GM12878 (cell line): ENCODE measurements around the gene KIRREL3. TPM values are rescaled to one million over a fixed set of nuclear protein-coding genes. Genes with fewer than 3 reads are reported as not detected.

Source experiments
- ATAC-seq: fragments of 200-7000 bp; cut with Tn5 transposase; 3 replicates; pipeline ENCODE4 v1.9.1; 2020; ENCODE audit warnings: mild to moderate bottlenecking, moderate library complexity
- BruUV-seq: library from RNA; stranded (reverse); fragments of 400-500 nt; replicated peaks from 2 replicates; lab custom pipeline; 2021; lab: Mats Ljungman, UMichigan
- CTCF ChIA-PET: fragments of 300-600 bp; sonication (Branson Sonifier 250); formaldehyde crosslinking; extraction: SDS; loops from one replicate; lab custom pipeline; 2021; ENCODE audit warnings: inconsistent platforms; lab: Yijun Ruan, JAX
- POLR2A ChIA-PET: fragments of 350-600 bp; formaldehyde crosslinking; extraction: SDS; loops from one replicate; lab custom pipeline; 2021; ENCODE audit warnings: inconsistent platforms; lab: Charles Lee
- RAD21 ChIA-PET: fragments of 300-600 bp; sonication (Branson Sonifier 250); formaldehyde crosslinking; loops from one replicate; lab custom pipeline; 2023; ENCODE audit warnings: antibody characterized with exemption; ENCODE audit not compliant: unreplicated experiment; lab: Charles Lee
- SMC1A ChIA-PET: fragments of 300-600 bp; sonication (Branson Sonifier 250); formaldehyde crosslinking; loops from one replicate; lab custom pipeline; 2023; ENCODE audit not compliant: unreplicated experiment, uncharacterized antibody; lab: Charles Lee
- DNase-seq: peaks from one replicate; pipeline ENCODE4 v3.0.0-alpha.2; 2011; ENCODE audit warnings: low read depth, low spot score
- FAIRE-seq: peaks from 3 replicates; lab custom pipeline; 2011; peaks lifted over from hg19 to GRCh38; lab: Jason Lieb, UNC
- H2AFZ ChIP-seq: 2 replicates; pipeline ENCODE4 v1.6.0; 2011; ENCODE audit warnings: low read depth, low read length, control low read depth; ENCODE audit not compliant: control insufficient read depth
- H3K27ac ChIP-seq: 2 replicates; pipeline ENCODE4 v1.5.1; 2011; ENCODE audit warnings: control low read depth; ENCODE audit not compliant: control insufficient read depth, insufficient read depth
- H3K27me3 ChIP-seq, 2 experiments: replicated peaks in 1 of 2; 2 replicates each; pipeline versions ENCODE4 v1.6.0 to v1.6.1; 2011; ENCODE audit warnings: low read length in 1 of 2; ENCODE audit not compliant: control insufficient read depth in 2 of 2, insufficient read depth in 2 of 2
- H3K36me3 ChIP-seq, 2 experiments: 2 replicates each; pipeline ENCODE4 v1.5.1; 2011; ENCODE audit warnings: low read length in 1 of 2; ENCODE audit not compliant: control insufficient read depth in 2 of 2, insufficient read depth in 2 of 2
- H3K4me1 ChIP-seq: 2 replicates; pipeline ENCODE4 v1.6.1; 2011; ENCODE audit warnings: mild to moderate bottlenecking, low read length, moderate library complexity, mixed read lengths; ENCODE audit not compliant: control insufficient read depth, insufficient read depth
- H3K4me2 ChIP-seq: 2 replicates; pipeline ENCODE4 v1.6.0; 2011; ENCODE audit warnings: control low read depth; ENCODE audit not compliant: control insufficient read depth, insufficient read depth
- H3K4me3 ChIP-seq: fragments of 200-600 bp; sonication (generic); 2 replicates; pipeline ENCODE4 v1.5.1; 2016
- H3K79me2 ChIP-seq: 2 replicates; pipeline ENCODE4 v1.6.0; 2011; ENCODE audit warnings: low read length; ENCODE audit not compliant: control insufficient read depth, insufficient read depth
- H3K9ac ChIP-seq: 2 replicates; pipeline ENCODE4 v1.8.0; 2011; ENCODE audit warnings: low read length, control low read depth, mixed read lengths; ENCODE audit not compliant: control insufficient read depth, insufficient read depth
- H3K9me3 ChIP-seq: replicated peaks from 3 replicates; pipeline ENCODE4 v1.5.1; 2011; ENCODE audit warnings: mild to moderate bottlenecking, low read length; ENCODE audit not compliant: control insufficient read depth, insufficient read depth
- H4K20me1 ChIP-seq: 2 replicates; pipeline ENCODE4 v1.6.0; 2011; ENCODE audit not compliant: control insufficient read depth, insufficient read depth
- BCL3 ChIP-seq: IDR thresholded peaks from 2 replicates; pipeline ENCODE4 v1.6.1; 2011; ENCODE audit warnings: borderline replicate concordance, low read depth, mild to moderate bottlenecking, moderate library complexity, low read length; ENCODE audit not compliant: insufficient read depth, poor library complexity, severe bottlenecking
- CBFB ChIP-seq: IDR thresholded peaks from 2 replicates; pipeline ENCODE4 v1.6.1; 2016; ENCODE audit warnings: antibody characterized with exemption, low read depth
- CREB1 ChIP-seq: IDR thresholded peaks from 2 replicates; pipeline ENCODE4 v1.6.1; 2012; ENCODE audit warnings: low read depth, mild to moderate bottlenecking, inconsistent platforms
- EGR1 ChIP-seq, 2 experiments: IDR thresholded peaks; 1 replicate in 1 of 2; 2 replicates in 1 of 2; pipeline ENCODE4 v1.6.1; 2011 to 2012; ENCODE audit warnings: low read depth in 2 of 2, low read length in 2 of 2, borderline replicate concordance in 1 of 2, mild to moderate bottlenecking in 1 of 2, moderate library complexity in 1 of 2
- EZH2 ChIP-seq: IDR thresholded peaks from 2 replicates; pipeline ENCODE4 v1.6.1; 2012; ENCODE audit warnings: low read depth, mild to moderate bottlenecking, control low read depth, inconsistent platforms, low read length, borderline replicate concordance; ENCODE audit not compliant: control insufficient read depth
- HDAC2 ChIP-seq: fragments of 200-600 bp; sonication (generic); IDR thresholded peaks from 2 replicates; pipeline ENCODE4 v1.6.1; 2017
- MLLT1 ChIP-seq: fragments of 450-650 bp; IDR thresholded peaks from 2 replicates; pipeline ENCODE4 v1.6.1; 2016; ENCODE audit warnings: mild to moderate bottlenecking
- NBN ChIP-seq: fragments of 450-650 bp; IDR thresholded peaks from 2 replicates; pipeline ENCODE4 v1.6.1; 2016
- PBX3 ChIP-seq: IDR thresholded peaks from 2 replicates; pipeline ENCODE4 v1.6.1; 2011; ENCODE audit warnings: mild to moderate bottlenecking, low read depth, low read length, moderate library complexity; ENCODE audit not compliant: insufficient replicate concordance
- TAF1 ChIP-seq: IDR thresholded peaks from 2 replicates; pipeline ENCODE4 v1.6.1; 2011; ENCODE audit warnings: mild to moderate bottlenecking, low read depth, low read length, borderline replicate concordance
- TCF3 ChIP-seq: IDR thresholded peaks from 2 replicates; pipeline ENCODE4 v1.6.1; 2012; ENCODE audit warnings: low read depth, mild to moderate bottlenecking, low read length, borderline replicate concordance; ENCODE audit not compliant: insufficient read depth
- USF2 ChIP-seq: IDR thresholded peaks from 2 replicates; pipeline ENCODE4 v1.6.1; 2011; ENCODE audit warnings: low read depth, low read length, improper control_type of control experiment, borderline replicate concordance
- ZNF687 ChIP-seq: fragments of 450-650 bp; IDR thresholded peaks from 2 replicates; pipeline ENCODE4 v1.6.1; 2017; ENCODE audit warnings: mild to moderate bottlenecking, moderate library complexity
- ZZZ3 ChIP-seq: IDR thresholded peaks from 2 replicates; pipeline ENCODE4 v1.6.1; 2011; ENCODE audit warnings: low read depth; ENCODE audit not compliant: control insufficient read depth, insufficient read length
- WGBS: methylation state at CpG from one replicate; pipeline ENCODE4 v1.1.6; 2016; ENCODE audit warnings: low lambda C conversion rate; ENCODE audit not compliant: insufficient replicate concordance, insufficient coverage; ENCODE audit errors: missing lambda C conversion rate; 5-methylcytosine and 5-hydroxymethylcytosine counted together
- in situ Hi-C: fragments of 300-500 bp; cut with MboI; formaldehyde crosslinking; loops from 9 replicates; pipeline ENCODE4 v1.14.3; 2018; ENCODE audit warnings: mixed read lengths
- intact Hi-C: fragments of 100-400 bp; cut with micrococcal nuclease; formaldehyde crosslinking; loops from one replicate; pipeline ENCODE4 v1.14.2; 2022; ENCODE audit not compliant: unreplicated experiment
- polyA plus RNA-seq, 11 experiments: library from polyadenylated mRNA; depleted of rRNA in 4 of 11; unstranded in 6 of 11; stranded (reverse) in 5 of 11; fragments of >200 nt; fragmentation: Nextera tagmentation in 4 of 11; fragmentation: Illumina TruSeq in 1 of 11; extraction: Ambion mirVana in 4 of 11; extraction: Trizol in 1 of 11; gene quantifications; 1 replicate in 1 of 11; 2 replicates in 10 of 11; pipeline versions ENCODE4 v1.2.1 to v1.2.3, GENCODE V29; 2011 to 2016; ENCODE audit warnings: inconsistent platforms in 2 of 11, missing spikeins in 2 of 11, low read depth in 1 of 11
- total RNA-seq, 4 experiments: library from RNA; depleted of rRNA in 3 of 4; stranded (reverse); fragments of >200 nt in 3 of 4; fragmentation: Illumina TruSeq in 1 of 4; extraction: Trizol in 1 of 4; gene quantifications; 2 replicates each; pipeline versions ENCODE4 v1.2.1 to v1.2.3, GENCODE V29; 2013 to 2021

Gene KIRREL3
- total and polyA plus RNA-seq, 10 of the 15 experiments (the other 5 are each of a cell fraction or from before 2014, with no cell fraction given): under 0.01 TPM; not detected in 9

GRCh38 chr11:126755526-126755925, 245.0 kb downstream of the KIRREL3 start:
- ChIA-PET CTCF (no interaction called here), SMC1A (interaction anchor here (1.2 kb wide), 1 partner anchor 13 kb away, joined by 3 read pairs; no protein-coding TSS in a partner anchor)
- BruUV-seq: no TSS peak
- TF ChIP-seq BCL3: no peak
- no peak for TF ChIP-seq HDAC2
- no peak for TF ChIP-seq ZNF687
- TF ChIP-seq MLLT1: no peak
- no peak for TF ChIP-seq EGR1 (IDR thresholded peaks at IDR 0.05; ENCODE audit: borderline replicate concordance in 1 of 2, low read depth in 2 of 2, low read length in 2 of 2)
- no peak for TF ChIP-seq TCF3
- no peak for TF ChIP-seq NBN
- TF ChIP-seq EZH2: no peak
- no peak for TF ChIP-seq ZZZ3
- TF ChIP-seq TAF1: no peak
- TF ChIP-seq USF2: no peak
- TF ChIP-seq PBX3: no peak
- no peak for TF ChIP-seq CBFB
- TF ChIP-seq CREB1: no peak

More at GRCh38 chr11:126755526-126755925, 245.0 kb downstream of the KIRREL3 start:
- DNase-seq: no peak
- ATAC-seq: no peak
- Histone ChIP-seq H3K4me2 (no peak overlapping the region), H3K9ac (no peak overlapping the region), H3K27ac (no peak overlapping the region), H3K36me3 (no peaks in the 10 kb centered on the region), H2AFZ (no peak overlapping the region), H4K20me1 (no peaks in the 10 kb centered on the region), H3K9me3 (no peaks in the 10 kb centered on the region), H3K4me1 (no peaks in the 10 kb centered on the region), H3K27me3 (peaks cover 0 to 4% of the 10 kb centered on the region in 2 experiments; a peak in 1 of 4 replicates), H3K79me2 (no peaks in the 10 kb centered on the region), H3K4me3 (no peak overlapping the region)
- intact Hi-C loops (no loop called here), in situ Hi-C loops (no loop called here)
- 22% methylated on average over 4 of the region's 4 CpGs for WGBS
- ChIA-PET POLR2A (no interaction called here), RAD21 (no interaction called here)
- FAIRE-seq: no peak
